Fibroblast of peridontal ligament (primary cell): ENCODE data around the gene ACTR6.
A peak's percentile ranks its signal among the peaks of the same experiment; 100 is the strongest.
"Not testable (repeated sequence)": the region's sequence is repeated elsewhere in the genome, so short reads cannot be mapped to it uniquely, and the experiment has no call there.

Experiments
- DNase-seq: peaks from one replicate; pipeline ENCODE4 v3.0.0-alpha.2; 2010; ENCODE audit errors: extremely low read depth

ACTR6 gene

GRCh38 chr12:100200463-100201181 is at the start of gene ACTR6:
Gene ACTR6, plus strand, starts transcription at chr12:100200815. Its CDS starts 37 bp downstream, at chr12:100200852.
- DNase-seq, result peak; percentile 97

- no peak for DNase-seq
Measured at GRCh38 chr12:100151769-100152168, 48.8 kb upstream of the ACTR6 start.

DNA sequence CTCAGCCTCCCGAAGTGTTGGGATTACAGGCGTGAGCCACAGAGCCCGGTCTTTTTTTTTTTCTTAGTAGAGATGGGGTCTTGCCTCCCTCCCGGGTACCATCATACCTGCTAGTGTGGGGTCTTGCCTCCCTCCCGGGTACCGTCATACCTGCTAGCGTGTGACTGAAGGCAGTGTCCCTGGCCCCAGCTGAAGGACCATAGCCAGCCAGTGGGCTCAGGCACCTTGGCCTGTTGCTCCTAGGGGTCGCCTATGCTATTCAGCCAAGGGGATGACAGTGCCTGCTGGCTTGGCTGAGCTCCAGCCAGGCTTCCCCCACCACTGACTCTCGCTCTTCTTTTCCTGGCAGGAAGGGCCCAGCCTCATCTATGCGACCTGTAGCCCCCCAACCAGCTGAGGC is 47.5 kb upstream of the ACTR6 start:
- no peak for DNase-seq

GRCh38 chr12:100154474-100155247 is 46.0 kb upstream of the ACTR6 start:
- peak; percentile 56 for DNase-seq

DNA sequence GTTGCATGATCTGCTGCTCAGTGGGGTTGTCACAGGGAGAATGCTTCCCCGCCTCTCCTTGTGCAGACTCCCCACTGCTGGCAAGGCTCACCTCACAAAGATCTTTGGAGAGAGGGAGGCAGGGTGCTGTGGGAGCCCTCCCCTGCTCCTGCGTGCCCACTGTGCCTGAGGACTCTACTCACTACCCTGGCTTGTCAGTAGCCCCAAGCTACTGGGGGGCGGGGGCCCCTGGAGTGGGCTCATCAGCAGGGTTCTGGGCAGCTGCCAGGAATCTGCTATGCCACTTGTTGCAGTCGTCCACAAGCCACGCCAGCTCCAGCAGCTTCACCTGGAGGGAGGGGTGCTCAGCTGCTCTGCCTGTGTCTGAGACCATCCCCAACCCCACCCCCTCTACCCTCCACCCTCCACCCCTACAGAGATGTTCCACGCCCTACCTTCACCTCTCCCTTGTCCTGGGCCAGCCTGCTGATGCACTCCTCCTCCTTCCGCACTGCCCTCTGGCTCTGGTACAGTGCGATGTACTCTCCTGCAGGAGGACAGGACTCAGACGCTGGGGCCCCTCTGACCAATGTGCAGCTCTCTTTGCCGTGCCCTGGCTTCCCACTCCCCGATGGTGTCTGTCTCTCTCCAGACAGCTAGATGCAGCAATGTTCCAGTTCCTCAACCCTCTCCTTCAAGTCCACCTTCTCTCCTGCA is 43.7 kb upstream of the ACTR6 start:
- no peak for DNase-seq

DNA sequence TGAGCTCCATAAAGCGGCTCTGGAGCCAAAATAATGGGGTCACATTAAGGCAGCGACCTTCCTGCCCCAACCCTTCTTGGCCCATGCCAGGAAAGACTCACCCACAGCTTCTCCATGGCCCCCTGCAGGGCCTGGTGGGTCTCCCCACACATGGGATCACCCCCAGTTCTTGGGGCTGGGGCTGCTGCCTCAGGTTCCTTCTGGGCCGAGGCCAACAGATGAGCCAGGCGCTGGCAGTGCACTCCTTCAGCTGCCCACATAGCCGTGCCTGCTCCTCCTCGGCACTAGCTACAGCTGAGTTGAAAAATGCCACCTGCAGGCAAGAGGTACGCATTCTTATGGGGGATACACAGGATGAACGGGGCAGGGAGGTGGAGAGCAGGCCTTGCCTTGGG is 43.2 kb upstream of the ACTR6 start:
- DNase-seq, result no peak

- DNase-seq, result no peak
Measured at GRCh38 chr12:100158535-100158934, 42.1 kb upstream of the ACTR6 start.

- no peak for DNase-seq
Measured at GRCh38 chr12:100159391-100160104, 41.1 kb upstream of the ACTR6 start.

- DNase-seq, result peak; percentile 28
Measured at GRCh38 chr12:100163416-100164152, 37.0 kb upstream of the ACTR6 start.

DNA sequence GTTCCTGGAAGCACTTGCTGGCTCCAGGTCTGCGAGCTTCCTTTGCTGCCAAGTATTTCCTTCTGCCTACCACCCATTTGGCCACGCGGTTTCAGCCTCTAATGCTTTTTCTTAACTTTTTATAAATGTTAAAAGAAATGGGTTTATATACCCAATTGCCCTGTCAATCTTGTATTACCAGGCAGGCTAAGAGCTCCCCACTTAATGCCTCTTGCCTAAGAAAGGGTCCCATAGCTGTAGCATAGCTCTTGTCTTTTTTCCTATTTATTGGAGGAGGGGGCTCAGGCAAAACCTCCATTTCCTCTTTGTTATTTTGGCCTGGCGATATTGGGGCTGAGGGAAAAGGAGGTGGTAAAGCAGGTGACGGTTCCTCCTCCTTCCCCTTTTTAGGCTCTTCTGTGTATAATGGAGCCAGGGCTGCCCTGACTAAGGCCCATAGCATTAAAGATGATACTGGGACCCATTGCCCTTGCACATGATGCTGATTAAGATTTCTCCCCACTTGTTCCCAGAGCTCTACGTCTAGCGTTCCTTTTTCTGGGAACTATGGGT is 36.4 kb upstream of the ACTR6 start:
- DNase-seq, result no peak

- DNase-seq, result no peak
Measured at GRCh38 chr12:100165356-100165755, 35.3 kb upstream of the ACTR6 start.

- DNase-seq, result no peak
Measured at GRCh38 chr12:100166232-100166631, 34.4 kb upstream of the ACTR6 start.

DNA sequence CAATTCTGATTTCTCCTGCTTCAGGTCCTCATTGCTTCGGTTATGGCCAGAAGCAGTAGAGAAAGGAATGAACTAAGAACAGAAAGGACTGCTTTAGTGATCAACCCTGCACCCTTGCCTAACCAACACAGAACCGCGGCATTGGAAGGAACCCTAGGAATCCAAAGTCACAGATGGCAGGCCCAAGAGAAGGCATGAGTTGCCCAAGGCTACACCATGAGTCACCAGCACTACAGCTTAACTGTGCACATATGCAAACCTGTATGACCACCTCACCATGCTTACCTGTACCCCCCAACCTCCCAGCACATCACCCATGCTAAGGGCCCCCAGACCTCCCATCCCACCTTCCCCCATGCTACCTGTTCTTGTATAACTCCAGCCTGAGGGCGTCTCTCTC is 32.1 kb upstream of the ACTR6 start:
- DNase-seq, result no peak

GRCh38 chr12:100169345-100169744 is 31.3 kb upstream of the ACTR6 start:
- DNase-seq, result no peak

DNA sequence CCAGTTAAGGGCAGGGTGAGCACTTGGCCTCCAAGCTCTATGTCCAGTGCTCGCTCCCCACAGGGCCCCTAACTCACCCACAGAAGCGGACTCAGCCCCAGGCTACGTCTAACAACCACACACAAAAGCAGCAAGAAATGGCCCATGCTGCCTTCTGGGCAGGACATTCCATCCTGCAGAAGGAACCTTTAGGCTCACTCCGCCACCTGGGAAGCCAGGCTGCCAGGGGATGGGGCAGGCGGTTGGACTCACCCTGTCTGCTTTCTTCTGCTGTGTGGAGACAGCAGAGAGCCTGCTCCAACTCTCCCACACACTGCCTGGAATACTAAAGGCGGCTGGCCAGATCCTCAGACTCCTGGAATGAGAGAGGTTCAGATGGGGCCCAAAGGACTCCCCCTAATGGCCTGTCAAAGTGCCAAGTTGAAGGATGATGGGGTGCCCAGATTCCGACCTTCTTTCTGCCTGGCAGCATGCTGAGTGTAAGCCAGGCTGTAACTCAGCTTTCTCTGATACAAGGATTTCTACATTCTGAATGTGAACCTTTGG is 30.2 kb upstream of the ACTR6 start:
- DNase-seq, result no peak

GRCh38 chr12:100171248-100171647 is 29.4 kb upstream of the ACTR6 start:
- DNase-seq, result no peak

GRCh38 chr12:100173111-100173510 is 27.5 kb upstream of the ACTR6 start:
- DNase-seq, result no peak

DNA sequence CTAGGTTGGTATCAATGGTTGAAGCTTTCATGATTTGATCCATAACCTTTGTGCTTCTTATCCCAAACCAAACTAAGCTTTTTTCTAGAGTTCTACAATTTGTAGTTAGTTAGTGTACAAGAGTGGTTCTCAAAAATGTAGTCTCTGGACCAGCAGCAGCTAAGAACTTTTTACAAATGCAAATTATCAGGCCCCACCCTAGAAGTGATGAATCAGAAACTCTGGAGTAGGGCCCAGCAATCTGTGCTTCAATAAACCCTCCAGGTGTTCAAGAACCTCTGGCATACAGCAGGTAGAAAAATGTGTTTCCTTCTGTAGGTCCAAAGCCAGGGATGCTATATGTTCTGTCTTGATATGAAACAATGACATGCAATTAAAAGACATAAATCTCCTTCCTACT is 26.1 kb upstream of the ACTR6 start:
- no peak for DNase-seq

DNA sequence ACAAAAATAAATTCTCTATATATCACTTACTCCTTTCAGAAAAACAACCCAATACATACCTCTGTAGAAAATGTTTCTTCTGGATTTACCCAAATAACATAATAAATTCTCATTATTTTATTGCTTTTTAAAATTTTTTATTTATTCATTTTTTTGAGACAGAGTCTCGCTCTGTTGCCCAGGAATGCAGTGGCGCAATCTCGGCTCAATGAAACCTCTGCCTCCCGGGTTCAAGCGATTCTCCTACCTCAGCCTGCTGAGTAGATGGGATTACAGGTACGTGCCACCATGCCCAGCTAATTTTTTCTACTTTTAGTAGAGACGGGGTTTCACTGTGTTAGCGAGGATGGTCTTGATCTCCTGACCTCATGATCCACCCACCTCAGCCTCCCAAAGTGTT is 24.1 kb upstream of the ACTR6 start:
- not testable (repeated sequence) for DNase-seq

DNA sequence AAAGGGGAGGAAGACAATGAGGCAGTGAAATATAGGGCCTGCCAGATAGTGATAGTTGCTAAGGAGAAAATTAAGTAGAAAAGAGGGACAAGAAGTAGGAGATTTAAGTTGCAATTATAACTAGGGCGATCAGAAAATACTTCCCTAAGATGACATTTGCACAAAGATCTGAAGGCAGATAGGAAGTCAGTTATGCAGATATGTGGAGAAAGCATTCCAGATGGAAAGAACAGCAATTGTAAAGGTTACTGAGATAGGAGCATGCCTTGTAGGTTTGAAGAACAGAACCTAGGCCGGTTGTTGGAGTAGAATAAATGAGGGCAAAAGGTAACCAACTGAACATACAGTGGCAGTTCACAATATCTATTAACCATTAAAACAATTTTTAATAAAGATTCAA is 21.4 kb upstream of the ACTR6 start:
- DNase-seq, result no peak
